WTC11 (cell line): Measurements from ENCODE around the gene ZCCHC2.

Source experiments
- ZNF423 ChIP-seq: fragments of 250-450 bp; sonication (Bioruptor Pico); IDR thresholded peaks from 2 replicates; pipeline ENCODE4 v2.1.2; 2022; ENCODE audit warnings: mild to moderate bottlenecking, moderate library complexity
- TF ChIP-seq, protein P1 (sequence below): fragments of 250-450 bp; sonication (Bioruptor Pico); IDR thresholded peaks from 2 replicates; pipeline ENCODE4 v1.9.0; 2021; ENCODE audit warnings: mild to moderate bottlenecking
- TF ChIP-seq, protein P2 (sequence below): fragments of 200-600 bp; IDR thresholded peaks from 2 replicates; pipeline ENCODE4 v1.8.0; 2022; ENCODE audit warnings: antibody characterized with exemption
- TF ChIP-seq, protein P3 (sequence below): sonication (generic); formaldehyde crosslinking; conservative IDR thresholded peaks from 2 replicates; pipeline ENCODE4 v1.8.1; 2022; ENCODE audit warnings: mild to moderate bottlenecking, missing genetic modification reagents

DNA sequence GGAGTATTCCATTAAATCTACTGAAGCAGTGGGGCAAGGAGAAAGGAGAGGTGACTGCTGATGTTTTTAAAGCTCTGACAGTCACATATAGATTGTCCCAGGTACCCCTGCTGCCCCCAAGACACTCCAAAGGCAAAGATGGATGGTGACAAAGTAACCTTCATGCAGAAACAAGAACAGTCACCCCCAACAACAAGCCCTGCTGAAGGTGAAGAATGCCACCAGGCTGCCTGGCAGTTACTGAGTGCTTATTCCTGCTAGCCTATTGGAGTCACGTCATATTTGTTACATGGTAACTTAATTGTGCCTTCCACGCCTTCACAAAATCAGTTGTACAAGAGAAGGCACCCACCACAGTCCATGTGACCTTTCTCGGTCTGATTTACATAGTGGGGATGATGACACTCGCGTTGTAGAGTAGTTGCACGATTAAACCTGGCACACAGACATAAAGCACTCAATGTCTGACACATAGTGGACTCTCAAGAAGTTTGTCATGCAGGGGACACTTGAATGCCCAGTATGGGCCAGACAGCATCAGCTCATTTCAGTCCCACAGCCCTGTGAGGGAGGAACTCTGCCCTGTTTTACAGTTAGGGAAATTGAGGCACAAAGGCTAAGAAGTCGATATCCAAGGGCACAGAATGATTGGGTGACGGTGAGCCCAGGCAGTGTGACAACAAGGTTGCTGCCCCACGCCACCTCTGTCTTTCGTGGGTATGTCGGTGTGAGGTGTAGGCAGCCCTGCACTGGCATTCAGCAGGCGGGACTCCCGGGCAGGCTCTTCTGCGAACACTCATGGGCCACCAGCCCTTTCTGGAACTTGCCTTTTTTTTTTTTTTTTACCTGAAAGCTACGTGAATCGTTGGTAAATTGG lies 62.7 kb downstream of the ZCCHC2 start:
- TF ChIP-seq, protein P1, sequence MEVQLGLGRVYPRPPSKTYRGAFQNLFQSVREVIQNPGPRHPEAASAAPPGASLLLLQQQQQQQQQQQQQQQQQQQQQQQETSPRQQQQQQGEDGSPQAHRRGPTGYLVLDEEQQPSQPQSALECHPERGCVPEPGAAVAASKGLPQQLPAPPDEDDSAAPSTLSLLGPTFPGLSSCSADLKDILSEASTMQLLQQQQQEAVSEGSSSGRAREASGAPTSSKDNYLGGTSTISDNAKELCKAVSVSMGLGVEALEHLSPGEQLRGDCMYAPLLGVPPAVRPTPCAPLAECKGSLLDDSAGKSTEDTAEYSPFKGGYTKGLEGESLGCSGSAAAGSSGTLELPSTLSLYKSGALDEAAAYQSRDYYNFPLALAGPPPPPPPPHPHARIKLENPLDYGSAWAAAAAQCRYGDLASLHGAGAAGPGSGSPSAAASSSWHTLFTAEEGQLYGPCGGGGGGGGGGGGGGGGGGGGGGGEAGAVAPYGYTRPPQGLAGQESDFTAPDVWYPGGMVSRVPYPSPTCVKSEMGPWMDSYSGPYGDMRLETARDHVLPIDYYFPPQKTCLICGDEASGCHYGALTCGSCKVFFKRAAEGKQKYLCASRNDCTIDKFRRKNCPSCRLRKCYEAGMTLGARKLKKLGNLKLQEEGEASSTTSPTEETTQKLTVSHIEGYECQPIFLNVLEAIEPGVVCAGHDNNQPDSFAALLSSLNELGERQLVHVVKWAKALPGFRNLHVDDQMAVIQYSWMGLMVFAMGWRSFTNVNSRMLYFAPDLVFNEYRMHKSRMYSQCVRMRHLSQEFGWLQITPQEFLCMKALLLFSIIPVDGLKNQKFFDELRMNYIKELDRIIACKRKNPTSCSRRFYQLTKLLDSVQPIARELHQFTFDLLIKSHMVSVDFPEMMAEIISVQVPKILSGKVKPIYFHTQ (CRISPR knock-in tag) = no peak
- TF ChIP-seq, protein P2, sequence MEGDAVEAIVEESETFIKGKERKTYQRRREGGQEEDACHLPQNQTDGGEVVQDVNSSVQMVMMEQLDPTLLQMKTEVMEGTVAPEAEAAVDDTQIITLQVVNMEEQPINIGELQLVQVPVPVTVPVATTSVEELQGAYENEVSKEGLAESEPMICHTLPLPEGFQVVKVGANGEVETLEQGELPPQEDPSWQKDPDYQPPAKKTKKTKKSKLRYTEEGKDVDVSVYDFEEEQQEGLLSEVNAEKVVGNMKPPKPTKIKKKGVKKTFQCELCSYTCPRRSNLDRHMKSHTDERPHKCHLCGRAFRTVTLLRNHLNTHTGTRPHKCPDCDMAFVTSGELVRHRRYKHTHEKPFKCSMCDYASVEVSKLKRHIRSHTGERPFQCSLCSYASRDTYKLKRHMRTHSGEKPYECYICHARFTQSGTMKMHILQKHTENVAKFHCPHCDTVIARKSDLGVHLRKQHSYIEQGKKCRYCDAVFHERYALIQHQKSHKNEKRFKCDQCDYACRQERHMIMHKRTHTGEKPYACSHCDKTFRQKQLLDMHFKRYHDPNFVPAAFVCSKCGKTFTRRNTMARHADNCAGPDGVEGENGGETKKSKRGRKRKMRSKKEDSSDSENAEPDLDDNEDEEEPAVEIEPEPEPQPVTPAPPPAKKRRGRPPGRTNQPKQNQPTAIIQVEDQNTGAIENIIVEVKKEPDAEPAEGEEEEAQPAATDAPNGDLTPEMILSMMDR = no peak
- TF ChIP-seq ZNF423 = no peak
- TF ChIP-seq, protein P3, sequence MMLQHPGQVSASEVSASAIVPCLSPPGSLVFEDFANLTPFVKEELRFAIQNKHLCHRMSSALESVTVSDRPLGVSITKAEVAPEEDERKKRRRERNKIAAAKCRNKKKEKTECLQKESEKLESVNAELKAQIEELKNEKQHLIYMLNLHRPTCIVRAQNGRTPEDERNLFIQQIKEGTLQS = no peak
